ENCODE measurements around the gene TTC19. TPM values are rescaled to one million over a fixed set of nuclear protein-coding genes. Genes with fewer than 3 reads are reported as not detected.
A peak's percentile ranks its signal among the peaks of the same experiment; 100 is the strongest.

TTC19 gene
- total RNA-seq, 4 donors from 2014 or later: 103 to 160 (median 134) TPM

GRCh38 chr17:15963670-15964110, 35.9 kb upstream of the TTC19 start:
- intact Hi-C loops (cut with DNase I): no loop called here
- no peak overlapping the region for H3K27ac ChIP-seq
- H3K27me3 ChIP-seq: no peaks in the 10 kb centered on the region
- H3K36me3 ChIP-seq: no peaks in the 10 kb centered on the region
- no peaks in the 10 kb centered on the region for H3K9me3 ChIP-seq
- no peak overlapping the region for H3K4me3 ChIP-seq (replicated peaks in 1 of 3)
- no peak for DNase-seq
- H3K4me1 ChIP-seq: peaks cover 0 to 3% of the 10 kb centered on the region in 2 donors
- TF ChIP-seq POLR2A (IDR thresholded peaks at IDR 0.05): no peak
- TF ChIP-seq CTCF (IDR thresholded peaks at IDR 0.05): no peak
- WGBS, 2 donors: 77 to 83% methylated on average over 3 to 4 of the region's 4 CpGs

DNA sequence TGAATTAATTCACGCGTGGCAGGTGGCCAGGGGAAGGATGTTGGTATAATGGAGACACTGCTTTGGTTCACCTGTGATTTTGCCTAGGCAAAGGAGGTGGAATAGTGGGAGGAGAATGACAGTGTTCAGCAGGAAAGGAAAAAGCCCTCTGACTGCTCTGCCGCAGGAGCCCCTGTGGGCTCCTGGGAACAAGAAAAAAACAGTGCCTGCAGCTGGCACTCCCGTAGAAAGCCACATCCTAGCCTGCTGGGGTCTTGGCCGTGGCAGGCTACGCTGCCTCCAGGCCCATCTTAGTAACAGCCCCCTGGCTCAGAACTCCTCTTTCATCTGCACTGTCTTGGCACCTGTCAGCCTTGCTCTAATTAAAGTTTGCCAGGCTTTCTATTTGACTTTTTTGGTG, 34.1 kb upstream of the TTC19 start:
- Histone ChIP-seq H3K4me3 (replicated peaks in 1 of 3) (no peak overlapping the region), H3K9me3 (no peaks in the 10 kb centered on the region), H3K36me3 (no peaks in the 10 kb centered on the region), H3K27ac (no peak overlapping the region), H3K27me3 (no peaks in the 10 kb centered on the region), H3K4me1 (peaks cover 0 to 3% of the 10 kb centered on the region in 2 donors)
- no peak for DNase-seq
- intact Hi-C loops (cut with DNase I): no loop called here
- WGBS, 2 donors: 68 to 87% methylated on average over 6 of the region's 6 CpGs
- TF ChIP-seq CTCF (IDR thresholded peaks at IDR 0.05) (no peak), POLR2A (IDR thresholded peaks at IDR 0.05) (no peak)

DNA sequence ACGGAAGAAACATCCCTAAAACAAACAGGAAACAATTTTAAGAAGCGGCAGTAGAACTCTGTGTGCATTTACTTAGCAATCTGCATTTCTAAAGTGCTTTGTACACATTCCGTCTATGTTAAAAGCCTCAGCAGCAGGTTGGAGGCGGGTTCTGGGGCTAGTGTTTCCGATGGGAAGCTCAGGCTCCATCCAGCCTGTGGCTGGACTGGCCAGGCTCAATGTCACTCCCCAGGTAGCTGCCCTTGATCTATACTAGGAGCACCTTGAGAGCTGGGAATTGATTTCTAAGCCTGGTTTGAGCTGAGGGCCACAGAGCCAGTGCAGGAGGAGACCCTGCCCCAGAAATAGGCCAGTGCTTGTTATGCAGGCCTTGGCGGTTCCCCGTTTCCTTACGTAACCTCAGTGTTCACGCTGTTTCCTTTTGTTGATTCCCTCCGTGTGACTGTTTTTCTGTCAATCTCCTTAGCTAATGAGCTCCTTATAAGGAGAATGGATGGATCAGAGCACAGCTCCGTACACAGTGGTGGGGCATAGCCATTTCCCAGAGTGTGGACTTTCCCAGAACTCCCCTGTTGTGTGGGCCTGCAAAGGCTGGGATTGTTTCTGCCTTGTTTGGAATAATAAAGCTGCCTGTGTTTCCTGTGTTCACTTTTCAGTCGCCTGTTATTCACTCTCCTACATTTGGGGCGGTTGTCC, 33.3 kb upstream of the TTC19 start:
- TF ChIP-seq CTCF (IDR thresholded peaks at IDR 0.05) (no peak), POLR2A (IDR thresholded peaks at IDR 0.05) (no peak)
- Histone ChIP-seq H3K27me3 (no peaks in the 10 kb centered on the region), H3K4me1 (peaks cover 0 to 3% of the 10 kb centered on the region in 2 donors), H3K27ac (peak overlapping the region in 1 of 3 donors; percentile 17), H3K36me3 (no peaks in the 10 kb centered on the region), H3K4me3 (replicated peaks in 1 of 3) (no peak overlapping the region), H3K9me3 (no peaks in the 10 kb centered on the region)
- no peak for DNase-seq
- intact Hi-C loops (cut with DNase I): no loop called here
- 75 to 78% methylated on average over 13 of the region's 13 CpGs for WGBS, 2 donors

GRCh38 chr17:15966879-15967248, 32.8 kb upstream of the TTC19 start:
- Histone ChIP-seq H3K9me3 (no peaks in the 10 kb centered on the region), H3K36me3 (no peaks in the 10 kb centered on the region), H3K27me3 (no peaks in the 10 kb centered on the region), H3K4me1 (peaks cover 0 to 3% of the 10 kb centered on the region in 2 donors), H3K27ac (peak overlapping the region in 1 of 3 donors; percentile 17), H3K4me3 (replicated peaks in 1 of 3) (no peak overlapping the region)
- 50 to 51% methylated on average over 11 of the region's 11 CpGs for WGBS, 2 donors
- intact Hi-C loops (cut with DNase I): no loop called here
- TF ChIP-seq CTCF (IDR thresholded peaks at IDR 0.05) (no peak), POLR2A (IDR thresholded peaks at IDR 0.05) (no peak)
- no peak for DNase-seq

GRCh38 chr17:15967706-15968399, 31.8 kb upstream of the TTC19 start:
- Histone ChIP-seq H3K36me3 (no peaks in the 10 kb centered on the region), H3K9me3 (no peaks in the 10 kb centered on the region), H3K4me3 (replicated peaks in 1 of 3) (no peak overlapping the region), H3K27ac (no peak overlapping the region), H3K27me3 (no peaks in the 10 kb centered on the region), H3K4me1 (peaks cover 0 to 3% of the 10 kb centered on the region in 2 donors)
- 88 to 90% methylated on average over 11 of the region's 11 CpGs for WGBS, 2 donors
- intact Hi-C loops (cut with DNase I): no loop called here
- TF ChIP-seq CTCF (IDR thresholded peaks at IDR 0.05) (no peak), POLR2A (IDR thresholded peaks at IDR 0.05) (no peak)
- DNase-seq: no peak
